Mononuclear cell (primary cell): Measurements from ENCODE around the gene PSME4. TPM values are rescaled to one million over a fixed set of nuclear protein-coding genes. Genes with fewer than 3 reads are reported as not detected.
A peak's percentile ranks its signal among the peaks of the same experiment; 100 is the strongest.

Source experiments
- H3K27me3 ChIP-seq: 2 replicates; pipeline ENCODE4 v1.6.0; 2011; ENCODE audit warnings: low read length, control low read depth; ENCODE audit not compliant: insufficient read depth
- H3K4me1 ChIP-seq: 2 replicates; pipeline ENCODE4 v1.5.1; 2011; ENCODE audit warnings: mild to moderate bottlenecking, low read length, control low read depth; ENCODE audit not compliant: insufficient read depth
- H3K4me3 ChIP-seq: 2 replicates; pipeline ENCODE4 v1.5.1; 2011; ENCODE audit warnings: mild to moderate bottlenecking, low read length, moderate library complexity
- H3K9me3 ChIP-seq: 2 replicates; pipeline ENCODE4 v1.5.1; 2011; ENCODE audit warnings: low read depth, mild to moderate bottlenecking, control low read depth, low read length
- total RNA-seq: library from RNA; depleted of rRNA; stranded (reverse); fragments of >200 nt; gene quantifications from one replicate; pipeline ENCODE4 v1.2.3, GENCODE V29; 2012

The PSME4 gene, protein sequence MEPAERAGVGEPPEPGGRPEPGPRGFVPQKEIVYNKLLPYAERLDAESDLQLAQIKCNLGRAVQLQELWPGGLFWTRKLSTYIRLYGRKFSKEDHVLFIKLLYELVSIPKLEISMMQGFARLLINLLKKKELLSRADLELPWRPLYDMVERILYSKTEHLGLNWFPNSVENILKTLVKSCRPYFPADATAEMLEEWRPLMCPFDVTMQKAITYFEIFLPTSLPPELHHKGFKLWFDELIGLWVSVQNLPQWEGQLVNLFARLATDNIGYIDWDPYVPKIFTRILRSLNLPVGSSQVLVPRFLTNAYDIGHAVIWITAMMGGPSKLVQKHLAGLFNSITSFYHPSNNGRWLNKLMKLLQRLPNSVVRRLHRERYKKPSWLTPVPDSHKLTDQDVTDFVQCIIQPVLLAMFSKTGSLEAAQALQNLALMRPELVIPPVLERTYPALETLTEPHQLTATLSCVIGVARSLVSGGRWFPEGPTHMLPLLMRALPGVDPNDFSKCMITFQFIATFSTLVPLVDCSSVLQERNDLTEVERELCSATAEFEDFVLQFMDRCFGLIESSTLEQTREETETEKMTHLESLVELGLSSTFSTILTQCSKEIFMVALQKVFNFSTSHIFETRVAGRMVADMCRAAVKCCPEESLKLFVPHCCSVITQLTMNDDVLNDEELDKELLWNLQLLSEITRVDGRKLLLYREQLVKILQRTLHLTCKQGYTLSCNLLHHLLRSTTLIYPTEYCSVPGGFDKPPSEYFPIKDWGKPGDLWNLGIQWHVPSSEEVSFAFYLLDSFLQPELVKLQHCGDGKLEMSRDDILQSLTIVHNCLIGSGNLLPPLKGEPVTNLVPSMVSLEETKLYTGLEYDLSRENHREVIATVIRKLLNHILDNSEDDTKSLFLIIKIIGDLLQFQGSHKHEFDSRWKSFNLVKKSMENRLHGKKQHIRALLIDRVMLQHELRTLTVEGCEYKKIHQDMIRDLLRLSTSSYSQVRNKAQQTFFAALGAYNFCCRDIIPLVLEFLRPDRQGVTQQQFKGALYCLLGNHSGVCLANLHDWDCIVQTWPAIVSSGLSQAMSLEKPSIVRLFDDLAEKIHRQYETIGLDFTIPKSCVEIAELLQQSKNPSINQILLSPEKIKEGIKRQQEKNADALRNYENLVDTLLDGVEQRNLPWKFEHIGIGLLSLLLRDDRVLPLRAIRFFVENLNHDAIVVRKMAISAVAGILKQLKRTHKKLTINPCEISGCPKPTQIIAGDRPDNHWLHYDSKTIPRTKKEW (N-terminal part only)
- total RNA-seq: 141 TPM

DNA sequence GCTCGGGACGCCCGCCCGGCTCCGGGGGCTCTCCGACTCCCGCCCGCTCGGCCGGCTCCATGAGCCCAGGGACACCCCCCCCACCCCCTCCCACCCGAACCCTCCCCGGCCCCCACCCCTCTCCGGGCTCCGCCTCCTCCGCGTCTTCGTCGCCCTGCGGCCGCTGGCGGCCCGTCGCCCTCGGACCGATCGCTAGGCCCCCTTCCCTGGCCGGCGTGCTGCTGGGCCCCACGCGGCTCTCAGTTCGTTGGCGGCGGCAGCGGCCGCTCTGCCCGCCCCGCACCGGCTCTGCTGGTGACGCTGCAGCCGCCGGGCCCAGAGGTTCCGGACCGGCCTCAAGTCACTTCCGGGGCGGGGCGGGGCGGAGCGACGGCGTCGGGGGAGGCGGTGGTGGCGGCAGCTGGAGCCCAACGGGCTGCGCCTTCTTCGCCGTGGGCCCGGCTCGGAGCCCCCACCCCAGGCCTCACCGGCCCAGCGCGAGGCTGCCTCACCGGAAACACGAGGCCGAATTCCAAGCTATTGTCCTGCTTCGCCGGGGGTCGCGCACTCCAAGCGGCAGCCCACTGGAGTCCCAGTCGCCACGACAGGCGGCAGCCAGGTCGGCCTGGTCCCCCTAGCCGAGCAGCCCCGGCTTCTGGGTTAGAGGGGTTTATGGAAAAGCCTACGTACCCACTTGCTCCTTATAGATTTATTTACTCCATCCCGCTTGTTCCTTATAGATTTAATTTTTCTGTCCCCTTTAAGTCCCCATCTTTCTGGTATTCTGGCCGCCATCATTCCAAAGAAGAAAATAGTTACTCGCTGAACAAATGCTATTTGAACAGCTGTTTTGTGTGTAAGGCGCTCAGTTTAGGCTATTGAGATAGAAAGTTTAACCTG, at the start of gene PSME4:
PSME4 (minus strand) TSS at position 270 of the 879 bp plus-strand sequence; CDS start at position 61, 209 bp downstream.
- peak within 1 kb of the TSS; percentile 98 for H3K4me3 ChIP-seq
- no peaks in the 10 kb centered on the region for H3K27me3 ChIP-seq
- H3K9me3 ChIP-seq: no peaks in the 10 kb centered on the region
- peaks cover 37% of the 10 kb centered on the region for H3K4me1 ChIP-seq

DNA sequence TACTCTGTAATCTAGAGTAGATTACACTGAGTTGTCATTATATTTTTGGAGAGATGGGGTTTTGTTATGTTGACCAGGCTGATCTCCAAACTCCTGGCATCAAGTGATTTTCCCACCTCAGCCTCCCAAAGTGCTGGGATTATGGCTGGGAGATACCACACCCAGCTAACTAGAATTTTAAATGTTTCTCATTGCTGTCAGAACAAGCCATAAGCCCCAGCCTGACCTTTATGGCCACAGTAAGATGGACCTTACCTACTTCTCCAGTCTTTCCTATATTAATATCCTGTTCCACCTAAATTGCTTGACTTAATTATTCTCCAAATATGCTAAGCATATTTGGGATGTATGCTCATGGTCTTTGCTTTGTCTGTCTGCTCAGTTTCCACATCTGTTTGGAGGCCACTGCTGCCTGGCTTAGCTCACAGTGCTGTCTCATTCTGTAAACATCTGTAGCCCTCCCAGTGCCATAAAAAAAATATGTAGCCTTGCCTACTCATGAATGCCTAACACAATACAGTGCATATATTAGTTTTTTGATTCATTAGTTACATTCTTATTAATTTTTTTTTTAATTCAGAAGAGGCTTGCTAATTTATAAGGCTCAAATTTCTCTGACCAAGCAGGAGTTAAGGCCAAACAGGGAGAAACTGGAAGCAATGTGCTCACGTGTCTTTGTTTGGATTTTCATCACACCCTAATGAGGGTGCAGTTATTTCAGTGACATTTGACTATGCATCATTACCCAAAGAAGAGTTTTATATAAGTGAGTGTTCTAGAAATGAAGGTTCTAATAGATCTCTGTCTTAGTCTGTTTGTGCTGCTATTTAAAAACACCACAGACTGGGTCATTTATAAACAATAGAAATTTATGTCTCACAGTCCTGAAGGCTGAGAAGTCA, 45.3 kb upstream of the PSME4 start:
- Histone ChIP-seq H3K4me3 (no peak overlapping the region), H3K4me1 (peaks cover 14% of the 10 kb centered on the region), H3K27me3 (no peaks in the 10 kb centered on the region), H3K9me3 (peaks cover 12% of the 10 kb centered on the region)

DNA sequence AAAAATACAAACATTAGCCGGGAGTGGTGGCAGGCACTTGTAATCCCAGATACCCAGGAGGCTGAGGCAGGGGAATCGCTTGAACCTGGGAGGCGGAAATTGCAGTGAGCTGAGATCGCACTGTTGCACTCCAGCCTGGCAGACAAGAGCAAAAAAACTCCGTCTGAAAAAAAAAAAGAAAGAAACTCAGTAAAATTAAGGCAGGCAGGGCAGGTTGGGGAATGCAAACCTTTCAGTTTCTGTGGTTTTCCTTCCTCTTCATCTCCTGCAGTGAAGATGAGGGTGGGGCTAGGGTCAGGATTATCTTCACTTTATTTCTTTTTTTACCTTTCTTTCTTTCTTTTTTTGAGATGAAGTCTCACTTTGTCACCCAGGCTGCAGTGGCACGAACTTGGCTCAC, 43.2 kb upstream of the PSME4 start:
- Histone ChIP-seq H3K9me3 (no peaks in the 10 kb centered on the region), H3K4me1 (peaks cover 14% of the 10 kb centered on the region), H3K4me3 (no peak overlapping the region), H3K27me3 (no peaks in the 10 kb centered on the region)

DNA sequence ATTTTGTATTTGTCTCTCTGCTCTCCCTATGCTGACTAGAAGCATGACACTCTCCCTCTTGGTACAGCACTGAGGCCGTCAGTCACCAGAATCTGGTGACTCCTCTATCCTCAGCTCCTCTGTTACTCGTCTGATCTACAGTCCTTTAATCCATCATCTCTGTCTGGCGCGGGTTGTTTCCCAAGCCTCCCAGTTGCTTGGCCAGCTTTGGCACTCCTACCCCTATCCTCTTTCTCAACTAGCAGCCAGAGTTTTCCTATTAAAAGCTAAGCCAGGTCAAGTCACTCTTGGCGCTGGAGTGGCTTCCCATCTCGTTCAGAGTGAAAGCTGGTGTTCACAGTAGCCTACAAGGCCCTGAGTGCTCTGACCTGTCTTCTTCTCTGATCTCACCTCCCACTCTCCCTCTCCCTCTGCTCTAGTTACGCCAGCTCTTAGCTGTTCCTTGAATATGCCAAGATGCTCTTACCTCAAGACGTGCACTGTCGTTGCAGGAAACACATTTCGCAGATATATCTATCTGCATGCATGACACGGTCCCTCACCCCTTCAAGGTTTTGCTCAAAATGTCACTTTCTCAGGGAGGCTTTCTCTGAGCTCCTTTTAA, 41.8 kb upstream of the PSME4 start:
- H3K4me3 ChIP-seq: no peak overlapping the region
- H3K27me3 ChIP-seq: no peaks in the 10 kb centered on the region
- H3K9me3 ChIP-seq: no peaks in the 10 kb centered on the region
- H3K4me1 ChIP-seq: peaks cover 14% of the 10 kb centered on the region

DNA sequence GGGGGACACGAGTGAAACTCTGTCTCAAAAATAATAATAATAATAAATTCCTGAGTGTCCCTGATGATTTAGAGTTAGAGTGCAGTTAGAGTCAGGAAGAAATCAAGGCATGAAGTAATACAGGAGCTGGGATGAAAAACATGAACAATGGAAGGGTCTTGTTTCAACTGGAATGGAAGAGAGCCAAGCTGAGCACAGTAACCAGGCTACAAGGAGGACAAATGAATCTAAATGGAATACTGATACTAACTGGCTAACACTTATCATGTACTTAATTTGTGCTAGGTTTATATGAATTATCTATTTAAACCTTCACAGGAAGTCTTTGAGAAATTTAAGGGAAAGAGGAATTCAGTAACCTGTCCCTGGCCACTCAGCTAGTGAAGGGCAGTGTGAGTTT, 38.8 kb upstream of the PSME4 start:
- no peaks in the 10 kb centered on the region for H3K27me3 ChIP-seq
- H3K9me3 ChIP-seq: no peaks in the 10 kb centered on the region
- peaks cover 14% of the 10 kb centered on the region for H3K4me1 ChIP-seq

DNA sequence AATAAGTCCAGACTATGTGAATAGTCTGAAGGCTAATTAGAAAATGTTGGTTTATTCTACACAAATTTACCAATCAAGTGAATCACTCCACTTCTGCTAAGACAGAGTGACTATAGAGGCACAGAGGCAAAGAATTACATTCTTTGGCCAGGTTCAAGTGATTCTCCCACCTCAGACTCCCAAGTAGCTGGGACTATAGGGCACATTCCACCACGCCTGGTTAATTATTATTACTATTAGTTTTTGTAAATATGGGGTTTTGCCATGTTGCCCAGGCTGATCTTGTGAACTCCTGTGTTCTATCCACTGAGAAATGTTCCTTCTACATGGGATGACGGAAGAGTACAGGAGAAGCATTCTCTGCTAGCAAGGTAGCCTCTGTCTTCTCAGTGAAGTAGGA, 37.6 kb upstream of the PSME4 start:
- Histone ChIP-seq H3K4me1 (peaks cover 5% of the 10 kb centered on the region), H3K9me3 (no peaks in the 10 kb centered on the region), H3K4me3 (no peak overlapping the region), H3K27me3 (no peaks in the 10 kb centered on the region)

More for the DNA sequence above, 38.8 kb upstream of the PSME4 start:
- no peak overlapping the region for H3K4me3 ChIP-seq

DNA sequence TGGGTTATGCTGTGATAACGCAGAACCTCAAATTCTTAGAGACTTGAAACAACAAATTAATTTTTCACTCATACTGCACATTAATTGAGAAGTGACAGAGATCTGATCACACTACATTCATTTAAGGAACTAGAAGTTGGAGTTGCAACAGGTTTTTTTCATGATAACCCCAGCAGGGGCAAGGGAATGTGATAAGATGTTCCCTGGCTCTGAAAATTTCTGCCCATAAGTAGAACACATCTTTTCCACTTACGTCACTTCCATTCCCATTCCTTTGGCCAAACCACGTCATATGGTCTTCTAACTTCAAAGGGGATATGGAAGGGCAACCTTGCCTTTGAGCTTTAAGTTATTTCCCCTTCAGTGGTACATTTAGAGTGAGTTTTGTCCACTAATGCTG, 29.7 kb upstream of the PSME4 start:
- Histone ChIP-seq H3K4me1 (peaks cover 15% of the 10 kb centered on the region), H3K9me3 (no peaks in the 10 kb centered on the region), H3K27me3 (no peaks in the 10 kb centered on the region), H3K4me3 (no peak overlapping the region)

DNA sequence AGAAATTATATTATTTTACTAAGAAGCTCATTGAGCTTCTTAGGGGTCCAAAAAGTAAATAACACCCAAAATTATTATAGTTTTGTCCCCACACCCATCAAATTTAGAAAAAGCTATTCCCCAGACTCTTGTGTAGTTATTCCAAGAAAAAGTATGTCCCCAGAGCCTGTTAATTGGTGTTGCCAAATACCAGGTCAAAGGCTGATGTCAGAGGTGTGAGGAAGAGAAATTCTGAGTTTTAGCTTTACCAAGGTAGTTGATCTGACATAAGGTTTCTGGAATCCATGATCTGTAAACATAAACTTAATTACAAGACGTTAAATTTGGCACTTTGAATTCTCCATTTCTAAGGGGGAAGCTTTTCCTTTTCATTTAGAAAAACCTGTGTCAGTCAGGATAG, 29.3 kb upstream of the PSME4 start:
- Histone ChIP-seq H3K4me1 (peaks cover 17% of the 10 kb centered on the region), H3K9me3 (no peaks in the 10 kb centered on the region), H3K4me3 (no peak overlapping the region), H3K27me3 (no peaks in the 10 kb centered on the region)

DNA sequence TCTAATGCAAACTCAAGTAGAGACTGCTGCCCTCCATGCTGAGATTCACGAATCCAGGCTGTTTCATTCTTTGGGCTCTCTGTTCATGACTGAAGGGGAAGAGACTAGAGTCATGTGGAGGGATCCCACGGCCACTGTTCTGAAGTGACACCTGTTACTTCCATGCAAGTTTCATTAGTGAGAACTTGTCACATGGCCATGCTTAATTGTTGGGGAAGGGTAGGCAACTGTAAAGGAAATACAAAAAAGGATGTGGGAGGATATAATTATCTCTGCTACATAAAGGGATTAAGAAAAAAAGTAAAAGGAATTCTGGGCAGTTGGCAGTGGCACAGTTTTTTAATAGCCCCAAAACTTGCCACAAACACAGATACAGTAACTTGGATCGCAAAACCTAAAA, 28.0 kb upstream of the PSME4 start:
- H3K4me1 ChIP-seq: peaks cover 26% of the 10 kb centered on the region
- H3K4me3 ChIP-seq: no peak overlapping the region
- H3K9me3 ChIP-seq: no peaks in the 10 kb centered on the region
- no peaks in the 10 kb centered on the region for H3K27me3 ChIP-seq

DNA sequence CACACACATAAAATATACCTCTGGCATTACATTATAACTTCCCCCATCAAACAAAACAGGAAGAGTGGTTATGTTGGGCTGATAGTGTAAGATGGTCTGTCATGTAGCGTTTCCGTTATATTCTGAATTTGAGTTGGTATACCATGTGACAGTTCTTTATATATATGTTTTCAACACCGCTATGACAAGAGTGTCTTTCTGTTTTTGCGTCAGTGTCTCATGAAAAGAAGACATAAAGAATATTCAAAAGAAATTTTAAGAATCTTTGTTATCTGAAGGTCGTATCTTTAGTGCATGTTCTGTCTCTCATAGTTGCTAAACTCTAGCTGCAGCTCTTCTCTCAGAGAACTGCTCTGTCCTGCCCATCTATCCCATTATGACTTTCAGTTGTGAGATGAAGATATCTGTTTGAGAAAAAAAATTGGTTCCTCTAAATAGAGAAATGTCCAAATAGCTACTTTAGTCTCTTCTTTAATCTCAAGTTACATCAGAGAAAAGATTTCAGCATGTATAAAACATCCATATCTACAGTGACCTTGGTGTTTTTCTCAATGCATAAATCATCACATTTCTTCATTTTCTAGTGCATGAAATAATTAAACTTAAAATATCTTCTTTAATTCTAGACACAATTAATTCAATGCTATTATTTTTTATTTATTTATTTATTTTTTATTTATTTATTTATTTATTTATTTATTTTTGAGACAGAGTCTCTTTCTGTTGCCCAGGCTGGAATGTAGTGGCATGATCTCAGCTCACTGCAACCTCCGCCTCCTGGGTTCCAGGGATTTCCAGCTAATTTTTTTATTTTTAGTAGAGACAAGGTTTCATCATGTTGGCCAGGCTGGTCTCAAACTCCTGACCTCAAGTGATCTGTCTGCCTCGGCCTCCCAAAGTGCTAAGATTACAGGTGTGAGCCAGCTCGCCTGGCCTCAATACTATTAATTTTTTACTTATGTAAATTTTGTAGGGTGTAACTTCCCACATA, 24.3 kb upstream of the PSME4 start:
- H3K4me3 ChIP-seq: no peak overlapping the region
- H3K9me3 ChIP-seq: no peaks in the 10 kb centered on the region
- H3K4me1 ChIP-seq: peaks cover 31% of the 10 kb centered on the region
- no peaks in the 10 kb centered on the region for H3K27me3 ChIP-seq

DNA sequence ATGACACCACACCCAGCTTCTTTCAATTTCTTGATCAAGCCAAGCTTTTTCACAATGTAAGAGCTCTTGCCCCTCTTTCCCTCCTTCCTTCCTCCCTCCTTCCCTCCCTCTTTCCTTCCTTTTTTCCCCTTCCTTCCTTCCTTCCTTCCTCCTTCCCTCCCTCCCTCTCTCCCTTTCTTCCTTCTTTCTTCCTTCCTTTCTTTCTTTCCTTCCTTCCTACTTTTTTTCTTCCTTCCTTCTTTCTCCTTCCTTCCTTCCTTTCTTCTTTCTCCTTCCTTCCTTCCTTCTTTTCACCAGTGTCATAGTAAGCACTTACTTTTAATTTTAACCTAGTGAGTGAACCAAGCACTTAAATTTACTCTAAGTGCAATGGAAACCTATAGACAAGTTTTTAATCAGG, 21.2 kb upstream of the PSME4 start:
- H3K27me3 ChIP-seq: no peaks in the 10 kb centered on the region
- H3K4me1 ChIP-seq: peaks cover 26% of the 10 kb centered on the region
- no peak overlapping the region for H3K4me3 ChIP-seq
- no peaks in the 10 kb centered on the region for H3K9me3 ChIP-seq

DNA sequence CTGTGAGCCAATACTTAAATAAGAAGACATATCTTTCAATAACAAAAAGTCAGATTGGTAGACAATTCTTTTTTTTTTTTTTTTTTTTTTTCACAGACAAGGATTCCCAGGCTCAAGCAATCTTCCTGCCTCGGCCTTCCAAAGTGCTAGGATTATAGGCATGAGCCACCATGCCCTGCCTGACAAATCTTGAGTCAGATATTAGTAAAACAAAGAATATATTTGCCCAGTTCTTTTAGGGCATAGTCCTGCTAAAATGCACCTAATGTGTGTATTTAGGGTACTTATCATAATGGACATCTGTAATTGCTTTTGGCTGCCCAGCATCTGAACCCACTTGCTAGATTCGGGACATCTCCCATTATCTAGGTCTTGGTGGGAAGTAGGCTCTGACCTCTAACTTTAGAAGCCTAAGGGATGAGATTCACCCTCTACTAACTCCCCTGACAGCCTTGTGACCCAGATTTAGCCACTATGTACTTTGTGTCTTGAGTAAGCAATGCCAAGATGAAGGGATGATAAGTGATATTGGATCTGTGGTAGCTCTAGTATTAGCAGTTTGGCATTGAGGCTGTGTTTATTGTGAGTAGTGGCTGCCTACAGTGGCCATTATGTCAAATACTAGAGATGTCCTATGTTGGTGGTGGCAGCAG, 18.5 kb upstream of the PSME4 start:
- Histone ChIP-seq H3K4me3 (no peak overlapping the region), H3K4me1 (peaks cover 10% of the 10 kb centered on the region), H3K9me3 (no peaks in the 10 kb centered on the region), H3K27me3 (no peaks in the 10 kb centered on the region)
